ENCODE results near the gene MBD1.

MBD1 gene, protein sequence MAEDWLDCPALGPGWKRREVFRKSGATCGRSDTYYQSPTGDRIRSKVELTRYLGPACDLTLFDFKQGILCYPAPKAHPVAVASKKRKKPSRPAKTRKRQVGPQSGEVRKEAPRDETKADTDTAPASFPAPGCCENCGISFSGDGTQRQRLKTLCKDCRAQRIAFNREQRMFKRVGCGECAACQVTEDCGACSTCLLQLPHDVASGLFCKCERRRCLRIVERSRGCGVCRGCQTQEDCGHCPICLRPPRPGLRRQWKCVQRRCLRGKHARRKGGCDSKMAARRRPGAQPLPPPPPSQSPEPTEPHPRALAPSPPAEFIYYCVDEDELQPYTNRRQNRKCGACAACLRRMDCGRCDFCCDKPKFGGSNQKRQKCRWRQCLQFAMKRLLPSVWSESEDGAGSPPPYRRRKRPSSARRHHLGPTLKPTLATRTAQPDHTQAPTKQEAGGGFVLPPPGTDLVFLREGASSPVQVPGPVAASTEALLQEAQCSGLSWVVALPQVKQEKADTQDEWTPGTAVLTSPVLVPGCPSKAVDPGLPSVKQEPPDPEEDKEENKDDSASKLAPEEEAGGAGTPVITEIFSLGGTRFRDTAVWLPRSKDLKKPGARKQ

DNA sequence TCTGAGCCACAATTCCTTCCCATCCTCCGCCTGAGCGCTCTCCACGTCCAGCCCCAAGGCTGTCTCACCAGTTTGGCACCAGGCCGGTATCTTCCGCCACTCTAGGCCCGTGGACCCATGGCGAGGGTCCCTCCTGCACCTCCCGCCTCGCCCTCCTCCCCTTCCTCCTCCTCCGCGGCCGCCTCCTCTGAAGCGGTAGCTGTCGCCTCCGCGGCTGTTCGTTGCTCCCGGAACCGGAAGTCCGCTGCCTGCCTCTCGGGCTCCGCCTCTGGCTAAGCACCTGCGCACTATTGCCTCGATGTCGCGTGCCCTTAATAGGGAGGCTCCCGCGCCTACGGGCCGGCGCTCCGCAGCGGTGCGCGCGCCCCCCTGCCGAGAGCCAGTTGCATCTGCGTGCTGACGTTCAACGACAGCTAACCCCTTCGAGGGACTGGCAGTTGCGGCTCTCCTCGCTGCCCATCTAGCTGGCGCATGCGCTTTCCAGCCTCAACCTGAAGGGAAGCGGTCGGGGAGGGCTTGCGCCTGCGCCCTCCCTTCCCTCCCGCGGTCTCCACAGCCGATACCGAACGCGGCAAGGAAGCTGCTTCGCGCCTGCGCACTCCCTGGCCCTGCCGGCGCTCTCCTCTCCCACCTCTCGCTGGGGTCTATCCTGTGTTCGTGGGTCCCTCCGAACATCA is at the start of gene MBD1:
Gene MBD1 (minus strand): TSS at position 229 of the 677 bp plus-strand sequence. CDS start 1,531 bp downstream, outside the sequence.
- DNase-seq (ENCODE audit: extremely low read depth, low read depth), result peak; percentile 97
- peak; percentile 6 for TF ChIP-seq CTCF (IDR thresholded peaks at IDR 0.05; ENCODE audit: low read depth, low read length)

GRCh38 chr18:50330176-50330575 is 48.9 kb upstream of the MBD1 start:
- no peak for DNase-seq (ENCODE audit: extremely low read depth, low read depth)

GRCh38 chr18:50327983-50328382 is 46.7 kb upstream of the MBD1 start:
- no peak for TF ChIP-seq CTCF (IDR thresholded peaks at IDR 0.05; ENCODE audit: low read depth, low read length)
- DNase-seq (ENCODE audit: extremely low read depth, low read depth), result no peak

More at GRCh38 chr18:50330176-50330575, 48.9 kb upstream of the MBD1 start:
- no peak for TF ChIP-seq CTCF (IDR thresholded peaks at IDR 0.05; ENCODE audit: low read depth, low read length)

GRCh38 chr18:50320719-50321118 is 39.4 kb upstream of the MBD1 start:
- TF ChIP-seq CTCF (IDR thresholded peaks at IDR 0.05; ENCODE audit: low read depth, low read length), result no peak
- no peak for DNase-seq (ENCODE audit: extremely low read depth, low read depth)

GRCh38 chr18:50315100-50315871 is 34.0 kb upstream of the MBD1 start:
- TF ChIP-seq CTCF (IDR thresholded peaks at IDR 0.05; ENCODE audit: low read depth, low read length), result no peak
- DNase-seq (ENCODE audit: extremely low read depth, low read depth), result no peak

DNA sequence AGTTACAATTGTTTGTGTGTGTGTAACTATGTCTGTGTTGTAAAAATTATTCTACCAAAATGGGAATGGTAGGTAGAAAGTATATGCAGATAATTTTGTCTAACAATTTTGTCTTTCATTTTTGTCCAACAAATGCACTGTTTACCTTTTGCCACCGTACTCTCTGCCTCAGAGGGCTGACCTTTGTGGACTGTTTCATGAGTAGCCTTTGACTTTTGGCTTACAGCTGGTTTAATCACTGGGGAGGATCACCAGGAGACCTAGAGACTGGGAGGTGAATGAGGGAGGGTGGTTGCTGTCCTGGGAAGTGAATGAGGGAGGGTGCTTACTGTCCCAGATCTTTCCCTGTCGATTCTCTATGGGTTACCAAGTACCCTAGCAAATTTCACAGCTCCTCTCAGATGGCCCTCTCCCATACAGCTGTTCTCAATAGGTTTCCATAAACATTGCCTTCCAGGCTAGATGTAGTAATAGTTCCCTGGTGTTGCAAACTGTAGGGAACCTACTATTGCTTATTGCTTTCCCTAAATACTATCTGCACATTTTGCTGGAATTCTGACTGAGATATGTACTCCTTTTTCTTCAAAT is 32.6 kb upstream of the MBD1 start:
- TF ChIP-seq CTCF (IDR thresholded peaks at IDR 0.05; ENCODE audit: low read depth, low read length), result no peak
- DNase-seq (ENCODE audit: extremely low read depth, low read depth), result no peak

All from AG09319 (cell line).